ENCODE results near the gene EVPL. TPM values are rescaled to one million over a fixed set of nuclear protein-coding genes. Genes with fewer than 3 reads are reported as not detected.
"Not testable (repeated sequence)": the region's sequence is repeated elsewhere in the genome, so short reads cannot be mapped to it uniquely, and the experiment has no call there.

Gene EVPL
- total RNA-seq, 1 experiment from 2014 or later, result 36.4 TPM

DNA sequence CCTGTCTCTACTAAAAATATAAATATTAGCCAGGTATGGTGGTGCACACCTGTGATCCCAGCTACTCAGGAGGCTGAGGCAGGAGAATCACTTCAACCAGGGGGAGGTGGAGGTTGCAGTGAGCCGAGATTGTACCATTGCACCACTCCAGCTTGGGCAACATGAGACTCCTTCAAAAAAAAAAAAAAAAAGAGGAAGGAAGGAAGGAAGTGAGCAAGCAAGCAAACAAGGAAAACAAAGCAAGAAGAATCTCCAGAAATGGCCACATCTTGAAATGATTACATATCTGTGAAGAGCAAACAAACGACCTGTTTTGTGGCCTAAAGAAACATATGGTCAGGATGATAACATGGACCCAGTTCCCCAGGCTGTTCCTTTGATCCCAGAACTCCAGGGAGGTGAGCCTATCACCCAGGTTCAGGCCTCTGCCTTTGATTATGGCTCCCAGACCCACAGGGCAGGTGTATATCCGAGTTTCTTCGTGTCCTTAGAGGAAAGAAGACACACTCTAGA is 57.0 kb downstream of the EVPL start:
- intact Hi-C loops (cut with micrococcal nuclease; ENCODE audit: unreplicated experiment), result no loop called here
- ChIA-PET POLR2A (no interaction called here), CTCF (no interaction called here)
- Histone ChIP-seq H3K4me3 (ENCODE audit: low read depth in 2 of 2, low read length in 2 of 2) (no peak overlapping the region), H3K9me3 (ENCODE audit: control insufficient read depth, insufficient read depth, low read depth, low read length) (no peaks in the 10 kb centered on the region), H3K27me3 (ENCODE audit: control insufficient read depth, insufficient read depth, low read length) (no peaks in the 10 kb centered on the region), H3K27ac (ENCODE audit: low read length) (no peak overlapping the region), H3K4me1 (ENCODE audit: control insufficient read depth, insufficient read depth, low read length) (no peaks in the 10 kb centered on the region), H3K36me3 (ENCODE audit: control insufficient read depth, insufficient read depth, low read length) (peaks cover 7% of the 10 kb centered on the region; the same call in 1 of the 2 replicates)
- DNase-seq (ENCODE audit: low read depth, low spot score), result no peak
- ATAC-seq, result no peak
- in situ Hi-C loops (cut with HindIII; ENCODE audit: low pct_unique_long_range_greater_than_20kb, low sequenced_read_pairs), result no loop called here
- TF ChIP-seq, protein P1, sequence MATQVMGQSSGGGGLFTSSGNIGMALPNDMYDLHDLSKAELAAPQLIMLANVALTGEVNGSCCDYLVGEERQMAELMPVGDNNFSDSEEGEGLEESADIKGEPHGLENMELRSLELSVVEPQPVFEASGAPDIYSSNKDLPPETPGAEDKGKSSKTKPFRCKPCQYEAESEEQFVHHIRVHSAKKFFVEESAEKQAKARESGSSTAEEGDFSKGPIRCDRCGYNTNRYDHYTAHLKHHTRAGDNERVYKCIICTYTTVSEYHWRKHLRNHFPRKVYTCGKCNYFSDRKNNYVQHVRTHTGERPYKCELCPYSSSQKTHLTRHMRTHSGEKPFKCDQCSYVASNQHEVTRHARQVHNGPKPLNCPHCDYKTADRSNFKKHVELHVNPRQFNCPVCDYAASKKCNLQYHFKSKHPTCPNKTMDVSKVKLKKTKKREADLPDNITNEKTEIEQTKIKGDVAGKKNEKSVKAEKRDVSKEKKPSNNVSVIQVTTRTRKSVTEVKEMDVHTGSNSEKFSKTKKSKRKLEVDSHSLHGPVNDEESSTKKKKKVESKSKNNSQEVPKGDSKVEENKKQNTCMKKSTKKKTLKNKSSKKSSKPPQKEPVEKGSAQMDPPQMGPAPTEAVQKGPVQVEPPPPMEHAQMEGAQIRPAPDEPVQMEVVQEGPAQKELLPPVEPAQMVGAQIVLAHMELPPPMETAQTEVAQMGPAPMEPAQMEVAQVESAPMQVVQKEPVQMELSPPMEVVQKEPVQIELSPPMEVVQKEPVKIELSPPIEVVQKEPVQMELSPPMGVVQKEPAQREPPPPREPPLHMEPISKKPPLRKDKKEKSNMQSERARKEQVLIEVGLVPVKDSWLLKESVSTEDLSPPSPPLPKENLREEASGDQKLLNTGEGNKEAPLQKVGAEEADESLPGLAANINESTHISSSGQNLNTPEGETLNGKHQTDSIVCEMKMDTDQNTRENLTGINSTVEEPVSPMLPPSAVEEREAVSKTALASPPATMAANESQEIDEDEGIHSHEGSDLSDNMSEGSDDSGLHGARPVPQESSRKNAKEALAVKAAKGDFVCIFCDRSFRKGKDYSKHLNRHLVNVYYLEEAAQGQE (IDR thresholded peaks at IDR 0.05; ENCODE audit: insufficient read depth in 1 of 2, low read depth in 2 of 2, low read length in 1 of 2), result no peak
- TF ChIP-seq POLR2AphosphoS5 (IDR thresholded peaks at IDR 0.05; ENCODE audit: low read depth, low read length) (no peak), SIN3A (IDR thresholded peaks at IDR 0.05; ENCODE audit: borderline replicate concordance, insufficient read depth, low read depth, low read length) (no peak), TCF7L2 (IDR thresholded peaks at IDR 0.05; ENCODE audit: low read depth, low read length) (no peak)
- TF ChIP-seq, protein P2, sequence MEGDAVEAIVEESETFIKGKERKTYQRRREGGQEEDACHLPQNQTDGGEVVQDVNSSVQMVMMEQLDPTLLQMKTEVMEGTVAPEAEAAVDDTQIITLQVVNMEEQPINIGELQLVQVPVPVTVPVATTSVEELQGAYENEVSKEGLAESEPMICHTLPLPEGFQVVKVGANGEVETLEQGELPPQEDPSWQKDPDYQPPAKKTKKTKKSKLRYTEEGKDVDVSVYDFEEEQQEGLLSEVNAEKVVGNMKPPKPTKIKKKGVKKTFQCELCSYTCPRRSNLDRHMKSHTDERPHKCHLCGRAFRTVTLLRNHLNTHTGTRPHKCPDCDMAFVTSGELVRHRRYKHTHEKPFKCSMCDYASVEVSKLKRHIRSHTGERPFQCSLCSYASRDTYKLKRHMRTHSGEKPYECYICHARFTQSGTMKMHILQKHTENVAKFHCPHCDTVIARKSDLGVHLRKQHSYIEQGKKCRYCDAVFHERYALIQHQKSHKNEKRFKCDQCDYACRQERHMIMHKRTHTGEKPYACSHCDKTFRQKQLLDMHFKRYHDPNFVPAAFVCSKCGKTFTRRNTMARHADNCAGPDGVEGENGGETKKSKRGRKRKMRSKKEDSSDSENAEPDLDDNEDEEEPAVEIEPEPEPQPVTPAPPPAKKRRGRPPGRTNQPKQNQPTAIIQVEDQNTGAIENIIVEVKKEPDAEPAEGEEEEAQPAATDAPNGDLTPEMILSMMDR (IDR thresholded peaks at IDR 0.05), result no peak
- BruUV-seq (replicated peaks), result no TSS peak

DNA sequence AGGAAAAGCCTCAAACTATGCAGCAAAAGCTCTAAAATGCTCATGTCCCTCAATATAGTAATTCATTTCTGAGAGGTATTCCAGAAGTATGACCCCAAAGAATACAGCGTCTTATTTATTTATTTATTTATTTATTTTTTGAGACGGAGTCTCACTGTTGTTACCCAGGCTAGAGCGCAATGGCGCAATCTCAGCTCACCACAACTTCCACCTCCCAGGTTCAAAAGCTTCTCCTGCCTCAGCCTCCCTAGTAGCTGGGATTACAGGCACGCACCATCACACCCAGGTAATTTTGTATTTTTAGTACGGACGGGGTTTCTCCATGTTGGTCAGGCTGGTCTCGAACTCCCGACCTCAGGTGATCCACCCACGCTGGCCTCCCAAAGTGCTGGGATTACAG is 58.1 kb downstream of the EVPL start:
- H3K36me3 ChIP-seq (ENCODE audit: control insufficient read depth, insufficient read depth, low read length); CTCF ChIA-PET; H3K27ac ChIP-seq (ENCODE audit: low read length); POLR2A ChIA-PET; H3K27me3 ChIP-seq (ENCODE audit: control insufficient read depth, insufficient read depth, low read length); H3K4me3 ChIP-seq (ENCODE audit: low read depth in 2 of 2, low read length in 2 of 2); intact Hi-C loops (cut with micrococcal nuclease; ENCODE audit: unreplicated experiment); DNase-seq (ENCODE audit: low read depth, low spot score); H3K9me3 ChIP-seq (ENCODE audit: control insufficient read depth, insufficient read depth, low read depth, low read length); ATAC-seq; in situ Hi-C loops (cut with HindIII; ENCODE audit: low pct_unique_long_range_greater_than_20kb, low sequenced_read_pairs); BruUV-seq (replicated peaks); H3K4me1 ChIP-seq (ENCODE audit: control insufficient read depth, insufficient read depth, low read length): not testable (repeated sequence)

DNA sequence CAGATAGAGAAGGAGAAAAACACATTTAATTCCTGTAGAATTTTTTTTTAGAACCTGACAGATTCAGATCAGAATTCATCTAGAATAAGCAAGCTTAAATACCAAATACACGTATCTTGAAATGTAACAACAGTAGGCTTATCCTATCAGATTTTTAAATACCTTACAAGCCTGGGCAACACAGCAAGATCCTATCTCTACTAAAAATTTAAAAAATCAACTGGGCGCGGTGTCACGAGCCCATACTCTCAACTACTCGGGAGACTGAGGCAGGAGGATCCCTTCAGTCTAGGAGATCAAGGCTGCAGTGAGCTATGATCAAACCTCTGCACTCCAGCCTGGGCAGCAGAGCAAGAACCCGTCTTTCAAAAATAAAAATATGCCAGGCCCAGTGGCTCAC is 61.6 kb downstream of the EVPL start:
- ATAC-seq (no peak), DNase-seq (ENCODE audit: low read depth, low spot score) (no peak)
- in situ Hi-C loops (cut with HindIII; ENCODE audit: low pct_unique_long_range_greater_than_20kb, low sequenced_read_pairs), result no loop called here
- H3K36me3 ChIP-seq (ENCODE audit: control insufficient read depth, insufficient read depth, low read length), result no peaks in the 10 kb centered on the region
- no TSS peak for BruUV-seq (replicated peaks)
- no peak overlapping the region for H3K27ac ChIP-seq (ENCODE audit: low read length)
- ChIA-PET POLR2A (no interaction called here), CTCF (no interaction called here)
- no peaks in the 10 kb centered on the region for H3K4me1 ChIP-seq (ENCODE audit: control insufficient read depth, insufficient read depth, low read length)
- no peaks in the 10 kb centered on the region for H3K27me3 ChIP-seq (ENCODE audit: control insufficient read depth, insufficient read depth, low read length)
- H3K4me3 ChIP-seq (ENCODE audit: low read depth in 2 of 2, low read length in 2 of 2), result no peak overlapping the region
- intact Hi-C loops (cut with micrococcal nuclease; ENCODE audit: unreplicated experiment), result no loop called here
- TF ChIP-seq POLR2AphosphoS5 (IDR thresholded peaks at IDR 0.05; ENCODE audit: low read depth, low read length) (no peak), SIN3A (IDR thresholded peaks at IDR 0.05; ENCODE audit: borderline replicate concordance, insufficient read depth, low read depth, low read length) (no peak), TCF7L2 (IDR thresholded peaks at IDR 0.05; ENCODE audit: low read depth, low read length) (no peak)
- TF ChIP-seq, protein P2 (IDR thresholded peaks at IDR 0.05), result no peak
- TF ChIP-seq, protein P1 (IDR thresholded peaks at IDR 0.05; ENCODE audit: insufficient read depth in 1 of 2, low read depth in 2 of 2, low read length in 1 of 2), result no peak
- H3K9me3 ChIP-seq (ENCODE audit: control insufficient read depth, insufficient read depth, low read depth, low read length), result no peaks in the 10 kb centered on the region
